Measurements from ENCODE around the gene CLDND2. TPM values are rescaled to one million over a fixed set of nuclear protein-coding genes. Genes with fewer than 3 reads are reported as not detected.
A peak's percentile ranks its signal among the peaks of the same experiment; 100 is the strongest.

Gene CLDND2
- total RNA-seq, 1 experiment from 2014 or later = not detected

DNA sequence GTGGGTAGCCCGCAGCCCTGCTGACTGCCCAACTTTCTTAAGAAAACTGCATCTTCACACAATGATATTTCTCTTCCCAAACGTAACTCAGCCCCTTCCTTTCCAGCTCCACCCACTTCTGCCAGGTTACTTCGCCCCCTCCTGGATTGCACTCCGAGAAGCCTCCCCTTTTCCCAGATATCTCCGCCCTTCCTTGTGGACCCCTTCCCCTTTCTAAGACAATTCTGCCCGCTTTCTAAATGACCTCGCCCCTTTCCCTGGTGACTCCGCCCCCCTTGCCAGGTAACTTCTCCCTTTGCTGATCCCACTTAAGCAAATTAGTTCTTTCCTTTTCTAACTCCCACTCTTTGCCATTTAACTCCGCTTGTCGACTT lies 29.5 kb downstream of the CLDND2 start:
- Histone ChIP-seq H3K9me3 (ENCODE audit: control insufficient read depth, low read depth, low read length) (no peaks in the 10 kb centered on the region), H3K9ac (ENCODE audit: extremely low read depth, insufficient read length, low read length) (no peak overlapping the region), H3K23ac (ENCODE audit: insufficient read length, low read depth, low read length) (no peak overlapping the region), H4K8ac (replicated peaks; ENCODE audit: insufficient read length, low read depth, low read length) (no peak overlapping the region), H3K4me1 (ENCODE audit: insufficient read depth, low read length) (peaks cover 14% of the 10 kb centered on the region), H2BK15ac (ENCODE audit: low read depth, low read length) (no peak overlapping the region), H2BK120ac (ENCODE audit: low read depth, low read length, poor library complexity, severe bottlenecking) (no peak overlapping the region), H2BK20ac (ENCODE audit: low read depth, low read length, poor library complexity, severe bottlenecking) (no peak overlapping the region), H3K56ac (ENCODE audit: insufficient read length, low read depth, low read length) (no peak overlapping the region), H3K23me2 (ENCODE audit: insufficient read length, low read depth, low read length, poor library complexity, severe bottlenecking) (peaks cover 6% of the 10 kb centered on the region), H2BK12ac (ENCODE audit: insufficient read length, low read depth, low read length) (no peak overlapping the region), H3K4me2 (ENCODE audit: insufficient read depth, insufficient read length, low read length) (peak overlapping the region; percentile 81), H3K4ac (ENCODE audit: low read depth, low read length) (no peak overlapping the region), H2AK5ac (ENCODE audit: insufficient read length, low read length) (no peak overlapping the region), H3K27ac (ENCODE audit: insufficient read length, low read depth, low read length) (no peak overlapping the region), H3K14ac (ENCODE audit: insufficient read depth, low read length) (no peak overlapping the region), H4K91ac (ENCODE audit: insufficient read length, low read depth, low read length) (no peak overlapping the region), H2BK5ac (ENCODE audit: insufficient read length, low read length) (no peak overlapping the region), H3K27me3 (ENCODE audit: insufficient read depth, low read length) (no peaks in the 10 kb centered on the region), H3K18ac (ENCODE audit: insufficient read length, low read depth, low read length) (no peak overlapping the region), H4K20me1 (ENCODE audit: control insufficient read depth, insufficient read depth, insufficient read length) (no peaks in the 10 kb centered on the region), H2AFZ (ENCODE audit: low read length) (peak overlapping the region; percentile 76), H3K79me2 (ENCODE audit: insufficient read depth, low read length) (no peaks in the 10 kb centered on the region), H4K5ac (ENCODE audit: insufficient read length, low read depth, low read length) (no peak overlapping the region), H3K79me1 (ENCODE audit: insufficient read depth, low read depth, low read length, poor library complexity, severe bottlenecking) (no peaks in the 10 kb centered on the region), H3T11ph (ENCODE audit: low read length) (no peak overlapping the region)
- H3K27ac Mint-ChIP-seq = peak overlapping the region; percentile 87 to 98 (median 97); a peak in 6 of 7 replicates
- H3K4me1 Mint-ChIP-seq = peaks cover 23 to 29% of the 10 kb centered on the region in 2 experiments
- peak overlapping the region; percentile 77 to 89 for H3K4me3 Mint-ChIP-seq
- peak; percentile 87 for DNase-seq
- TF ChIP-seq, protein P1, sequence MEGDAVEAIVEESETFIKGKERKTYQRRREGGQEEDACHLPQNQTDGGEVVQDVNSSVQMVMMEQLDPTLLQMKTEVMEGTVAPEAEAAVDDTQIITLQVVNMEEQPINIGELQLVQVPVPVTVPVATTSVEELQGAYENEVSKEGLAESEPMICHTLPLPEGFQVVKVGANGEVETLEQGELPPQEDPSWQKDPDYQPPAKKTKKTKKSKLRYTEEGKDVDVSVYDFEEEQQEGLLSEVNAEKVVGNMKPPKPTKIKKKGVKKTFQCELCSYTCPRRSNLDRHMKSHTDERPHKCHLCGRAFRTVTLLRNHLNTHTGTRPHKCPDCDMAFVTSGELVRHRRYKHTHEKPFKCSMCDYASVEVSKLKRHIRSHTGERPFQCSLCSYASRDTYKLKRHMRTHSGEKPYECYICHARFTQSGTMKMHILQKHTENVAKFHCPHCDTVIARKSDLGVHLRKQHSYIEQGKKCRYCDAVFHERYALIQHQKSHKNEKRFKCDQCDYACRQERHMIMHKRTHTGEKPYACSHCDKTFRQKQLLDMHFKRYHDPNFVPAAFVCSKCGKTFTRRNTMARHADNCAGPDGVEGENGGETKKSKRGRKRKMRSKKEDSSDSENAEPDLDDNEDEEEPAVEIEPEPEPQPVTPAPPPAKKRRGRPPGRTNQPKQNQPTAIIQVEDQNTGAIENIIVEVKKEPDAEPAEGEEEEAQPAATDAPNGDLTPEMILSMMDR (conservative IDR thresholded peaks at IDR 0.05) = no peak
- WGBS (ENCODE audit: extremely low coverage, insufficient read length, low lambda C conversion rate) = no CpG with 5 or more reads among the region's 10 CpGs
- no peaks in the 10 kb centered on the region; a peak in 1 of 5 replicates for H3K9me3 Mint-ChIP-seq
- H3K27me3 Mint-ChIP-seq (ENCODE audit: low read depth) = peaks cover 19% of the 10 kb centered on the region
- peaks cover 5 to 11% (median 9%) of the 10 kb centered on the region in 3 experiments; a peak in 6 of 7 replicates for H3K36me3 Mint-ChIP-seq (ENCODE audit: insufficient read depth in 1 of 3, low read depth in 3 of 3)

Measured in H9 (cell line).